NCI-H2107 treated with DMSO at 0.1 percent for 48 hours (cell line): ENCODE results near the gene PER3.

ENCODE experiments used
- DNase-seq: peaks from one replicate; lab custom pipeline; 2025; ENCODE audit not compliant: unreplicated experiment; lab: John Stamatoyannopoulos, UW

The PER3 gene

GRCh38 chr1:7831458-7831857 lies 47.4 kb downstream of the PER3 start:
- no peak for DNase-seq

- DNase-seq = no peak
Measured at GRCh38 chr1:7833035-7833434, 48.9 kb downstream of the PER3 start.

GRCh38 chr1:7838714-7839113 lies 54.6 kb downstream of the PER3 start:
- DNase-seq = no peak

- no peak for DNase-seq
Measured at GRCh38 chr1:7839526-7839925, 55.4 kb downstream of the PER3 start.

GRCh38 chr1:7842517-7842916 lies 58.4 kb downstream of the PER3 start:
- DNase-seq = no peak

GRCh38 chr1:7845761-7846160 lies 61.7 kb downstream of the PER3 start:
- no peak for DNase-seq

GRCh38 chr1:7846656-7847055 lies 62.6 kb downstream of the PER3 start:
- DNase-seq = no peak

GRCh38 chr1:7847599-7847998 lies 63.5 kb downstream of the PER3 start:
- no peak for DNase-seq

- DNase-seq = no peak
Measured at GRCh38 chr1:7850786-7851185, 66.7 kb downstream of the PER3 start.

- no peak for DNase-seq
Measured at GRCh38 chr1:7852804-7853683, 69.0 kb downstream of the PER3 start, which contains the start of gene UTS2. Gene UTS2 (minus strand): TSS chr1:7853065. CDS start chr1:7853003, 62 bp downstream.

GRCh38 chr1:7853684-7854026 lies 69.6 kb downstream of the PER3 start:
- DNase-seq = no peak

- no peak for DNase-seq
Measured at GRCh38 chr1:7856345-7856744, 72.3 kb downstream of the PER3 start.

GRCh38 chr1:7857000-7857399 lies 72.9 kb downstream of the PER3 start:
- DNase-seq = no peak

- no peak for DNase-seq
Measured at GRCh38 chr1:7857985-7858384, 73.9 kb downstream of the PER3 start.

- no peak for DNase-seq
Measured at GRCh38 chr1:7859406-7859805, 75.3 kb downstream of the PER3 start.

GRCh38 chr1:7860130-7860529 lies 76.0 kb downstream of the PER3 start:
- no peak for DNase-seq

GRCh38 chr1:7861452-7861851 lies 77.4 kb downstream of the PER3 start:
- no peak for DNase-seq

- no peak for DNase-seq
Measured at GRCh38 chr1:7862211-7863060, 78.3 kb downstream of the PER3 start.

GRCh38 chr1:7863756-7864328 lies 79.8 kb downstream of the PER3 start:
- no peak for DNase-seq

- no peak for DNase-seq
Measured at GRCh38 chr1:7865978-7866377, 81.9 kb downstream of the PER3 start.

- no peak for DNase-seq
Measured at GRCh38 chr1:7868070-7868780, 84.1 kb downstream of the PER3 start.
